IMR-90 (cell line): Measurements from ENCODE around the gene KCTD20. TPM values are rescaled to one million over a fixed set of nuclear protein-coding genes. Genes with fewer than 3 reads are reported as not detected.

ENCODE experiments used
- ATAC-seq: fragments of 200-7000 bp; cut with Tn5 transposase; 2 replicates; pipeline ENCODE4 v1.9.1; 2020; ENCODE audit warnings: low read depth, mild to moderate bottlenecking, moderate library complexity
- BruUV-seq: library from RNA; stranded (reverse); fragments of 400-500 nt; replicated peaks from 2 replicates; lab custom pipeline; 2021; lab: Mats Ljungman, UMichigan
- CTCF ChIA-PET: fragments of 300-600 bp; formaldehyde crosslinking; extraction: SDS; loops from one replicate; lab custom pipeline; 2021; ENCODE audit warnings: antibody characterized with exemption; lab: Yijun Ruan, JAX
- POLR2A ChIA-PET: fragments of 300-600 bp; sonication (Branson Sonifier 250); formaldehyde crosslinking; loops from one replicate; lab custom pipeline; 2022; ENCODE audit warnings: antibody characterized with exemption; ENCODE audit not compliant: unreplicated experiment; lab: Charles Lee
- DNase-seq: peaks from one replicate; pipeline ENCODE4 v3.0.0; 2013
- H2AFZ ChIP-seq: replicated peaks from 2 replicates; pipeline ENCODE3; 2013; ENCODE audit warnings: low read length, mild to moderate bottlenecking; ENCODE audit not compliant: poor library complexity
- H2AK5ac ChIP-seq: 2 replicates; pipeline ENCODE4 v1.6.1; 2013; ENCODE audit warnings: low read depth, low read length, inconsistent platforms
- H2AK9ac ChIP-seq: replicated peaks from 2 replicates; pipeline ENCODE3; 2013; ENCODE audit warnings: mild to moderate bottlenecking, low read depth, low read length, moderate library complexity; ENCODE audit not compliant: poor library complexity
- H2BK120ac ChIP-seq: 2 replicates; pipeline ENCODE4 v1.6.1; 2013; ENCODE audit warnings: low read depth, low read length, inconsistent platforms
- H2BK15ac ChIP-seq: 3 replicates; pipeline ENCODE4 v1.6.1; 2013; ENCODE audit warnings: low read depth, low read length, inconsistent platforms
- H2BK20ac ChIP-seq: 2 replicates; pipeline ENCODE4 v1.6.1; 2013; ENCODE audit warnings: low read depth, mild to moderate bottlenecking, inconsistent platforms, low read length, moderate library complexity
- H2BK5ac ChIP-seq: 2 replicates; pipeline ENCODE4 v1.6.1; 2013; ENCODE audit warnings: mild to moderate bottlenecking, low read depth, low read length, inconsistent platforms; ENCODE audit not compliant: poor library complexity, severe bottlenecking
- H3K14ac ChIP-seq: replicated peaks from 2 replicates; pipeline ENCODE4 v1.6.1; 2013; ENCODE audit warnings: low read depth, low read length, inconsistent platforms
- H3K18ac ChIP-seq: 2 replicates; pipeline ENCODE4 v1.6.1; 2013; ENCODE audit warnings: low read depth, low read length, control low read depth
- H3K23ac ChIP-seq: 2 replicates; pipeline ENCODE4 v1.6.1; 2013; ENCODE audit warnings: low read depth, low read length, inconsistent platforms
- H3K27ac ChIP-seq: 2 replicates; pipeline ENCODE4 v1.5.1; 2013; ENCODE audit warnings: mild to moderate bottlenecking, control low read depth, low read length; ENCODE audit not compliant: insufficient read depth
- H3K27me3 ChIP-seq: 2 replicates; pipeline ENCODE4 v1.6.1; 2013; ENCODE audit warnings: low read length; ENCODE audit not compliant: control insufficient read depth, insufficient read depth
- H3K36me3 ChIP-seq: 2 replicates; pipeline ENCODE4 v1.6.1; 2013; ENCODE audit warnings: low read length, mixed read lengths; ENCODE audit not compliant: control insufficient read depth, insufficient read depth
- H3K4ac ChIP-seq: 2 replicates; pipeline ENCODE4 v1.6.1; 2013; ENCODE audit warnings: low read depth, low read length, inconsistent platforms
- H3K4me1 ChIP-seq: 2 replicates; pipeline ENCODE4 v1.6.1; 2013; ENCODE audit warnings: low read length, mixed read lengths; ENCODE audit not compliant: control insufficient read depth, insufficient read depth
- H3K4me2 ChIP-seq: 2 replicates; pipeline ENCODE4 v1.6.1; 2013; ENCODE audit warnings: low read depth, mild to moderate bottlenecking, control low read depth, low read length, moderate library complexity
- H3K4me3 ChIP-seq: 2 replicates; pipeline ENCODE4 v1.5.1; 2013; ENCODE audit warnings: low read depth, mild to moderate bottlenecking, control low read depth, low read length, moderate library complexity; ENCODE audit not compliant: insufficient read depth
- H3K56ac ChIP-seq: 2 replicates; pipeline ENCODE4 v1.6.1; 2013; ENCODE audit warnings: low read length, inconsistent platforms; ENCODE audit not compliant: insufficient read depth; ENCODE audit errors: extremely low read depth
- H3K79me1 ChIP-seq, 2 experiments: 2 replicates each; pipeline ENCODE4 v1.6.1; 2013; ENCODE audit warnings: low read length in 2 of 2, inconsistent platforms in 1 of 2, low read depth in 1 of 2
- H3K9ac ChIP-seq: 2 replicates; pipeline ENCODE4 v1.6.1; 2013; ENCODE audit warnings: low read depth, low read length, control low read depth
- H3K9me1 ChIP-seq: 2 replicates; pipeline ENCODE4 v1.6.1; 2013; ENCODE audit warnings: low read length, inconsistent platforms; ENCODE audit not compliant: insufficient read depth
- H3K9me3 ChIP-seq: 2 replicates; pipeline ENCODE4 v1.6.1; 2013; ENCODE audit warnings: low read length; ENCODE audit not compliant: control insufficient read depth, insufficient read depth
- H4K20me1 ChIP-seq: 2 replicates; pipeline ENCODE4 v1.6.1; 2013; ENCODE audit warnings: low read length, inconsistent platforms; ENCODE audit not compliant: insufficient read depth
- H4K5ac ChIP-seq: 2 replicates; pipeline ENCODE4 v1.6.1; 2013; ENCODE audit warnings: mild to moderate bottlenecking, low read depth, low read length, control low read depth
- H4K8ac ChIP-seq, 2 experiments: 2 replicates each; pipeline ENCODE4 v1.6.1; 2013; ENCODE audit warnings: low read depth in 2 of 2, low read length in 2 of 2, control low read depth in 1 of 2, inconsistent platforms in 1 of 2
- H4K91ac ChIP-seq: 2 replicates; pipeline ENCODE4 v1.6.1; 2013; ENCODE audit warnings: low read depth, low read length, inconsistent platforms; ENCODE audit not compliant: insufficient read depth
- BHLHE40 ChIP-seq: fragments of 150-350 bp; IDR thresholded peaks from 2 replicates; pipeline ENCODE4 v1.6.1; 2016; ENCODE audit warnings: mild to moderate bottlenecking, low read depth, low read length
- CEBPB ChIP-seq: IDR thresholded peaks from 2 replicates; pipeline ENCODE4 v1.6.1; 2012; ENCODE audit warnings: low read depth, low read length, improper control_type of control experiment
- CHD1 ChIP-seq: IDR thresholded peaks from 2 replicates; pipeline ENCODE4 v1.6.1; 2012; ENCODE audit warnings: low read depth, low read length, improper control_type of control experiment
- ELK1 ChIP-seq: fragments of 150-350 bp; IDR thresholded peaks from 2 replicates; pipeline ENCODE4 v1.6.1; 2016; ENCODE audit warnings: low read depth, mild to moderate bottlenecking, low read length, moderate library complexity, borderline replicate concordance
- FOS ChIP-seq: fragments of 150-350 bp; IDR thresholded peaks from 2 replicates; pipeline ENCODE4 v1.6.1; 2016; ENCODE audit warnings: low read depth, low read length
- MAZ ChIP-seq: IDR thresholded peaks from 2 replicates; pipeline ENCODE4 v1.6.1; 2012; ENCODE audit warnings: low read depth, mild to moderate bottlenecking, low read length, improper control_type of control experiment, moderate library complexity, borderline replicate concordance
- MXI1 ChIP-seq: IDR thresholded peaks from 2 replicates; pipeline ENCODE4 v1.6.1; 2012; ENCODE audit warnings: low read depth, mild to moderate bottlenecking, low read length, moderate library complexity, borderline replicate concordance
- NFE2L2 ChIP-seq: fragments of 150-350 bp; IDR thresholded peaks from 2 replicates; pipeline ENCODE4 v1.6.1; 2016; ENCODE audit warnings: low read depth, mild to moderate bottlenecking, low read length
- RAD21 ChIP-seq: IDR thresholded peaks from 2 replicates; pipeline ENCODE4 v1.6.1; 2012; ENCODE audit warnings: low read length, improper control_type of control experiment
- RCOR1 ChIP-seq: IDR thresholded peaks from 2 replicates; pipeline ENCODE4 v1.6.1; 2012; ENCODE audit warnings: mild to moderate bottlenecking, low read length, improper control_type of control experiment; ENCODE audit not compliant: insufficient replicate concordance
- SMC3 ChIP-seq: fragments of 150-350 bp; IDR thresholded peaks from 2 replicates; pipeline ENCODE4 v1.6.1; 2016; ENCODE audit warnings: low read depth, mild to moderate bottlenecking, antibody characterized with exemption, low read length, moderate library complexity
- USF2 ChIP-seq: fragments of 150-350 bp; IDR thresholded peaks from 2 replicates; pipeline ENCODE4 v1.6.1; 2017; ENCODE audit warnings: mild to moderate bottlenecking, antibody characterized with exemption, low read length, low read depth
- WGBS, 2 experiments: methylation state at CpG; one replicate each; pipeline versions ENCODE4 v1.1.5 to v1.1.7; 2013; ENCODE audit warnings: missing lambda C conversion rate in 2 of 2; ENCODE audit not compliant: insufficient read length in 1 of 2; ENCODE audit errors: extremely low coverage in 2 of 2; 5-methylcytosine and 5-hydroxymethylcytosine counted together
- dilution Hi-C: fragments of 300-500 bp; cut with HindIII; formaldehyde crosslinking; loops from one replicate; pipeline ENCODE4 v1.14.3; 2018; ENCODE audit warnings: low sequenced_read_pairs; ENCODE audit not compliant: unreplicated experiment
- in situ Hi-C: fragments of 300-500 bp; cut with MboI; formaldehyde crosslinking; loops from 3 replicates; pipeline ENCODE4 v1.14.3; 2019; ENCODE audit warnings: low sequenced_read_pairs, inconsistent platforms, mixed read lengths
- intact Hi-C: fragments of 100-400 bp; cut with micrococcal nuclease; formaldehyde crosslinking; loops from 2 replicates; pipeline ENCODE4 v1.10.0; 2022
- polyA plus RNA-seq, 3 experiments: library from polyadenylated mRNA; depleted of rRNA; stranded (reverse); fragments of >200 nt; gene quantifications; 2 replicates each; pipeline ENCODE4 v1.2.3, GENCODE V29; 2012; ENCODE audit warnings: low replicate concordance in 1 of 3
- total RNA-seq: library from RNA; depleted of rRNA; stranded (reverse); fragments of >200 nt; gene quantifications from 2 replicates; pipeline ENCODE4 v1.2.3, GENCODE V29; 2012

KCTD20 gene
- total and polyA plus RNA-seq, 2 of the 4 experiments (the other 2 are of a cell fraction): 55.4 to 150 TPM

- TF ChIP-seq CEBPB (no peak), MXI1 (no peak), USF2 (no peak), MAZ (no peak), RAD21 (no peak), BHLHE40 (no peak), ELK1 (no peak), SMC3 (no peak), NFE2L2 (no peak), CHD1 (no peak), RCOR1 (no peak), FOS (no peak)
- H3K36me3 ChIP-seq: peaks cover 16% of the 10 kb centered on the region
- H2BK120ac ChIP-seq: no peak overlapping the region
- H3K4ac ChIP-seq: no peak overlapping the region
- H2BK15ac ChIP-seq: no peak overlapping the region
- in situ Hi-C loops: no loop called here
- no peak overlapping the region for H2AFZ ChIP-seq
- no peak overlapping the region for H4K8ac ChIP-seq
- POLR2A ChIA-PET: no interaction called here
- no peak for DNase-seq
- H3K23ac ChIP-seq: no peak overlapping the region
- H3K9me1 ChIP-seq: peaks cover 7% of the 10 kb centered on the region
- no peak for ATAC-seq
- no peak overlapping the region for H2BK5ac ChIP-seq
- H3K79me1 ChIP-seq: peaks cover 28 to 60% of the 10 kb centered on the region in 2 experiments
- H2AK5ac ChIP-seq: no peak overlapping the region
- no peak overlapping the region for H4K91ac ChIP-seq
- H2BK20ac ChIP-seq: no peak overlapping the region
- no peak overlapping the region for H3K56ac ChIP-seq
- WGBS, 2 experiments: no CpG with 5 or more reads among the region's 3 CpGs
- no peak overlapping the region for H4K5ac ChIP-seq
- H3K4me3 ChIP-seq: no peak overlapping the region
- no peaks in the 10 kb centered on the region for H3K27me3 ChIP-seq
- H3K14ac ChIP-seq: no peak overlapping the region
- H3K4me1 ChIP-seq: peaks cover 3% of the 10 kb centered on the region
- H4K20me1 ChIP-seq: peaks cover 30% of the 10 kb centered on the region
- no peak overlapping the region for H3K27ac ChIP-seq
- H3K4me2 ChIP-seq: no peak overlapping the region
- dilution Hi-C loops: no loop called here
- BruUV-seq: no TSS peak
- no peak overlapping the region for H3K9ac ChIP-seq
- intact Hi-C loops: no loop called here
- H3K9me3 ChIP-seq: no peaks in the 10 kb centered on the region
- H3K18ac ChIP-seq: no peak overlapping the region
- CTCF ChIA-PET: no interaction called here
- no peak overlapping the region for H2AK9ac ChIP-seq
Observed at GRCh38 chr6:36536873-36537547, 94.2 kb downstream of the KCTD20 start.
